ENCODE data around the gene UMAD1.

The UMAD1 gene

GRCh38 chr7:7773334-7774309 lies 133.1 kb downstream of the UMAD1 start:
- Histone ChIP-seq H3K27me3 (ENCODE audit: control insufficient read depth, insufficient read depth, low read length) (no peaks in the 10 kb centered on the region), H3K9ac (ENCODE audit: low read depth, low read length) (no peak overlapping the region), H3K4me1 (ENCODE audit: control insufficient read depth, insufficient read depth, low read length) (peaks cover 19% of the 10 kb centered on the region), H3K4me3 (ENCODE audit: low read depth, low read length) (no peak overlapping the region), H3K9me3 (ENCODE audit: control insufficient read depth, insufficient read depth, low read length) (no peaks in the 10 kb centered on the region), H3K36me3 (ENCODE audit: control insufficient read depth, insufficient read depth, low read length) (no peaks in the 10 kb centered on the region)

GRCh38 chr7:7779888-7780287 lies 139.3 kb downstream of the UMAD1 start:
- Histone ChIP-seq H3K9me3 (ENCODE audit: control insufficient read depth, insufficient read depth, low read length) (no peaks in the 10 kb centered on the region), H3K9ac (ENCODE audit: low read depth, low read length) (no peak overlapping the region)

DNA sequence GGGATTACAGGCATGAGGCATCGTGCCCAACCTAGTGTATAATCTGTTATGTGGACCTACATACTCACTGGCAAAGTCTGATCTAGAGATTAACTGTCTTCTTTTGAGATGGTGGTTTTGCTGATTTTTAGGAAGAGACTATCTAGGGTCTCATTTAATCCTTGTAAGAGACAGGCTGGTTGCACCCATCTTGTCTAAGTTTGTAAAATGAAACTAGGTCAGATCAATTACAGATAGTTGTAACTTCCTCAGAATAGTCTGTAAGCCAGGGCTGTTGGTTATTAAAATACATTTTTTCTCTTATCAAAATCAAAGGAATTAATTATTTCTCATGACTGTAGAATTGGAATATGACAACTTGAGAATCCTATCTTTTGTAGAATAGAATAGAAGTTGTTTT lies 142.4 kb downstream of the UMAD1 start:
- Histone ChIP-seq H3K4me3 (ENCODE audit: low read depth, low read length) (no peak overlapping the region), H3K36me3 (ENCODE audit: control insufficient read depth, insufficient read depth, low read length) (no peaks in the 10 kb centered on the region), H3K9ac (ENCODE audit: low read depth, low read length) (no peak overlapping the region), H3K9me3 (ENCODE audit: control insufficient read depth, insufficient read depth, low read length) (no peaks in the 10 kb centered on the region), H3K27me3 (ENCODE audit: control insufficient read depth, insufficient read depth, low read length) (no peaks in the 10 kb centered on the region), H3K4me1 (ENCODE audit: control insufficient read depth, insufficient read depth, low read length) (peaks cover 2% of the 10 kb centered on the region)

More at GRCh38 chr7:7779888-7780287, 139.3 kb downstream of the UMAD1 start:
- Histone ChIP-seq H3K36me3 (ENCODE audit: control insufficient read depth, insufficient read depth, low read length) (no peaks in the 10 kb centered on the region), H3K4me1 (ENCODE audit: control insufficient read depth, insufficient read depth, low read length) (peaks cover 2% of the 10 kb centered on the region), H3K4me3 (ENCODE audit: low read depth, low read length) (no peak overlapping the region), H3K27me3 (ENCODE audit: control insufficient read depth, insufficient read depth, low read length) (no peaks in the 10 kb centered on the region)

GRCh38 chr7:7785344-7785973 lies 144.9 kb downstream of the UMAD1 start:
- H3K4me1 ChIP-seq (ENCODE audit: control insufficient read depth, insufficient read depth, low read length) = no peaks in the 10 kb centered on the region
- H3K4me3 ChIP-seq (ENCODE audit: low read depth, low read length) = no peak overlapping the region
- H3K9me3 ChIP-seq (ENCODE audit: control insufficient read depth, insufficient read depth, low read length) = no peaks in the 10 kb centered on the region
- no peak overlapping the region for H3K9ac ChIP-seq (ENCODE audit: low read depth, low read length)
- H3K27me3 ChIP-seq (ENCODE audit: control insufficient read depth, insufficient read depth, low read length) = no peaks in the 10 kb centered on the region
- H3K36me3 ChIP-seq (ENCODE audit: control insufficient read depth, insufficient read depth, low read length) = no peaks in the 10 kb centered on the region

DNA sequence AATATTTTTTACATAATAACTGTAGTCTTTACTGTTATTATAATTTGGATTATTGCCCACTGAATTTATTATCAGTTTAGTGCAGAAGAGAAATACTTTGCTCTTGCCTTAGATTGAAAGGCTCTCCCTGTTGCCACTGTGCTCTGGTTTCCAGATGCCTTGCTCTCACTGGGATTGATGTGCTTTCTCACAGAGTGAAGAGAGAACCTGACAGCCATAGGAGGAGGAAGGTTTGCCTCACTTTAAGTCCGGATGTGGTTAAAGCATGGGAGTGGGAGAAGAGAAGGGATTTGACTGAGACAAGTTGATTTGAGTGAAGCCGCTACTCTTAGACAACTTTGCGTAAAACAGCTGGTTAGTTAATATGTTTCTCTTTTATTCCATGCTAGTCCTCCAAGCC lies 146.0 kb downstream of the UMAD1 start:
- no peak overlapping the region for H3K4me3 ChIP-seq (ENCODE audit: low read depth, low read length)
- no peaks in the 10 kb centered on the region for H3K27me3 ChIP-seq (ENCODE audit: control insufficient read depth, insufficient read depth, low read length)
- no peaks in the 10 kb centered on the region for H3K36me3 ChIP-seq (ENCODE audit: control insufficient read depth, insufficient read depth, low read length)
- no peaks in the 10 kb centered on the region for H3K9me3 ChIP-seq (ENCODE audit: control insufficient read depth, insufficient read depth, low read length)
- no peaks in the 10 kb centered on the region for H3K4me1 ChIP-seq (ENCODE audit: control insufficient read depth, insufficient read depth, low read length)
- H3K9ac ChIP-seq (ENCODE audit: low read depth, low read length) = no peak overlapping the region

- Histone ChIP-seq H3K4me1 (ENCODE audit: control insufficient read depth, insufficient read depth, low read length) (peaks cover 21% of the 10 kb centered on the region), H3K36me3 (ENCODE audit: control insufficient read depth, insufficient read depth, low read length) (no peaks in the 10 kb centered on the region), H3K9me3 (ENCODE audit: control insufficient read depth, insufficient read depth, low read length) (no peaks in the 10 kb centered on the region), H3K27me3 (ENCODE audit: control insufficient read depth, insufficient read depth, low read length) (no peaks in the 10 kb centered on the region), H3K9ac (ENCODE audit: low read depth, low read length) (no peak overlapping the region), H3K4me3 (ENCODE audit: low read depth, low read length) (no peak overlapping the region)
Measured at GRCh38 chr7:7789551-7789988, 149.0 kb downstream of the UMAD1 start.

DNA sequence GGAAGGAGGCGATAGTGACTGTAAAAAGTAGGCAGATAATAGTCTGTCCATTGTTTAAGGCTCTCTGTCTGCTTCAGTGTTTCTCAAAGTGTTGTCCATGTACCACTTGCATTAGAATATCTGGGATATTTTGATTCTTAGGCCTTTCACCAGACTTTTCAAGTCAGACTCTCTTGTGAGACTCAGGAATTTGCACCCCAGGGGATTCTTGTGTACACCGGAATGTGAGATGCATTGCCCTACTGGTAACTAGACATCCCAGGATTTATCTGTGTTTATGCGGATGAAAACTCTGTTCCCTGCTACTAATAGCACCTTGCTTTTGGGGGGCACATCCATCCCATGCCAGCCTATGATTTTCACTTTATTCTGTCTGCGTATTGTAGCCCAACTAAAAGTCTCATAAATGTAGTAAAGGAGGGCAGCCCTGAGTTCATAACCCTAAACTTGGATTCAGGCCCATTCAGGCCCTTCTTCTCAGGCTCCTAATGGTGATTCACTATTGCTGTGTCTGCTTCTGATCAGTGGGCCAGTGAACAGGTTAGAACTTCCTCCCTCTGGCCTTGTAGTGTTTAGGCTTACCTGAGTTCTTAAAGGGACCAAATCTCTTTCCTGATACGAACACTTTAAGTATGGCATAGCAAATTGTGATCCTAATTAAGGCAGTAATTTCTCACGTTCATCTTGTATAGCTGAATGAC lies 149.6 kb downstream of the UMAD1 start:
- no peak overlapping the region for H3K4me3 ChIP-seq (ENCODE audit: low read depth, low read length)
- H3K9me3 ChIP-seq (ENCODE audit: control insufficient read depth, insufficient read depth, low read length) = no peaks in the 10 kb centered on the region
- H3K27me3 ChIP-seq (ENCODE audit: control insufficient read depth, insufficient read depth, low read length) = no peaks in the 10 kb centered on the region
- H3K36me3 ChIP-seq (ENCODE audit: control insufficient read depth, insufficient read depth, low read length) = no peaks in the 10 kb centered on the region
- H3K4me1 ChIP-seq (ENCODE audit: control insufficient read depth, insufficient read depth, low read length) = peaks cover 24% of the 10 kb centered on the region
- no peak overlapping the region for H3K9ac ChIP-seq (ENCODE audit: low read depth, low read length)

GRCh38 chr7:7791523-7791922 lies 151.0 kb downstream of the UMAD1 start:
- Histone ChIP-seq H3K9me3 (ENCODE audit: control insufficient read depth, insufficient read depth, low read length) (no peaks in the 10 kb centered on the region), H3K4me3 (ENCODE audit: low read depth, low read length) (no peak overlapping the region), H3K4me1 (ENCODE audit: control insufficient read depth, insufficient read depth, low read length) (peaks cover 24% of the 10 kb centered on the region), H3K36me3 (ENCODE audit: control insufficient read depth, insufficient read depth, low read length) (no peaks in the 10 kb centered on the region), H3K27me3 (ENCODE audit: control insufficient read depth, insufficient read depth, low read length) (no peaks in the 10 kb centered on the region), H3K9ac (ENCODE audit: low read depth, low read length) (no peak overlapping the region)

- Histone ChIP-seq H3K9me3 (ENCODE audit: control insufficient read depth, insufficient read depth, low read length) (no peaks in the 10 kb centered on the region), H3K36me3 (ENCODE audit: control insufficient read depth, insufficient read depth, low read length) (no peaks in the 10 kb centered on the region), H3K4me1 (ENCODE audit: control insufficient read depth, insufficient read depth, low read length) (peaks cover 24% of the 10 kb centered on the region), H3K4me3 (ENCODE audit: low read depth, low read length) (no peak overlapping the region), H3K27me3 (ENCODE audit: control insufficient read depth, insufficient read depth, low read length) (no peaks in the 10 kb centered on the region), H3K9ac (ENCODE audit: low read depth, low read length) (no peak overlapping the region)
Measured at GRCh38 chr7:7792056-7792455, 151.5 kb downstream of the UMAD1 start.

DNA sequence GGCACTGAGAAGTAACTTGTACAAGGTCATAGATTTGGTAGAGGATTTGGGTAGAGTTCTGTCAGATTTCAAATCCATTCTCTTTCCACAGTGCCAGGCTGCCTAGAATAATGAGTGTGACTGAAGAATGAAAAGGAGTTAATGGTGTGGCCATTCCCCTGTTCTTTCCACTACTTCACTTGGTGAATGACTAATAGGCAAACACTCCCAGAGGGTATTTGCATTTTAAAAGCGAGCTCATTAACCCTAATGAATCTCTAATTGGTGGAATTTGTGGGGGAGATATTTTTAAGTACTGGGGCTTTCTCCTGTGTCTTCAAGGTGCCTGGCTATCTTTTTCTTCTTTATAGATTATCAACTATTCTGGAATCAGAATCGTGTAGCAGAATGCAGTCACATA lies 152.7 kb downstream of the UMAD1 start:
- peaks cover 24% of the 10 kb centered on the region for H3K4me1 ChIP-seq (ENCODE audit: control insufficient read depth, insufficient read depth, low read length)
- H3K27me3 ChIP-seq (ENCODE audit: control insufficient read depth, insufficient read depth, low read length) = no peaks in the 10 kb centered on the region
- H3K9me3 ChIP-seq (ENCODE audit: control insufficient read depth, insufficient read depth, low read length) = no peaks in the 10 kb centered on the region
- H3K9ac ChIP-seq (ENCODE audit: low read depth, low read length) = no peak overlapping the region
- H3K4me3 ChIP-seq (ENCODE audit: low read depth, low read length) = peak overlapping the region; percentile 3
- H3K36me3 ChIP-seq (ENCODE audit: control insufficient read depth, insufficient read depth, low read length) = no peaks in the 10 kb centered on the region

- Histone ChIP-seq H3K27me3 (ENCODE audit: control insufficient read depth, insufficient read depth, low read length) (no peaks in the 10 kb centered on the region), H3K9me3 (ENCODE audit: control insufficient read depth, insufficient read depth, low read length) (no peaks in the 10 kb centered on the region), H3K4me3 (ENCODE audit: low read depth, low read length) (no peak overlapping the region), H3K36me3 (ENCODE audit: control insufficient read depth, insufficient read depth, low read length) (no peaks in the 10 kb centered on the region), H3K4me1 (ENCODE audit: control insufficient read depth, insufficient read depth, low read length) (peaks cover 24% of the 10 kb centered on the region), H3K9ac (ENCODE audit: low read depth, low read length) (no peak overlapping the region)
Measured at GRCh38 chr7:7793921-7794320, 153.4 kb downstream of the UMAD1 start.

All from iPS-15b (cell line).